K562 (cell line): Measurements from ENCODE around the gene EFNA5. TPM values are rescaled to one million over a fixed set of nuclear protein-coding genes. Genes with fewer than 3 reads are reported as not detected.

ENCODE experiments used
- ATAC-seq: fragments of 200-7000 bp; cut with Tn5 transposase; 3 replicates; pipeline ENCODE4 v1.9.1; 2020; ENCODE audit warnings: moderate library complexity
- BruUV-seq: library from RNA; stranded (reverse); fragments of 400-500 nt; replicated peaks from 2 replicates; lab custom pipeline; 2021; lab: Mats Ljungman, UMichigan
- CTCF ChIA-PET: fragments of 300-600 bp; formaldehyde crosslinking; extraction: SDS; loops from one replicate; lab custom pipeline; 2021; ENCODE audit warnings: low intra/inter-chr PET ratio; lab: Yijun Ruan, JAX
- POLR2A ChIA-PET: fragments of 300-600, 350-650 bp; sonication (Branson Sonifier 250); formaldehyde crosslinking; extraction: SDS; loops from one replicate; lab custom pipeline; 2021; ENCODE audit warnings: antibody characterized with exemption, inconsistent platforms; lab: Yijun Ruan, JAX
- DNase-seq, 4 experiments: peaks; one replicate each; pipeline versions ENCODE4 v3.0.0 to v3.0.0-alpha.2; 2011 to 2018; ENCODE audit warnings: low spot score in 3 of 4, mixed read lengths in 3 of 4; ENCODE audit errors: extremely low read depth in 1 of 4
- FAIRE-seq: peaks from 2 replicates; lab custom pipeline; 2011; peaks lifted over from hg19 to GRCh38; lab: Jason Lieb, UNC
- H2AFZ ChIP-seq: 2 replicates; pipeline ENCODE4 v1.6.0; 2011; ENCODE audit warnings: low read depth, low read length, control low read depth, inconsistent platforms
- H3K27ac ChIP-seq: fragments of 200-600 bp; 3 replicates; pipeline ENCODE4 v1.8.0; 2011; ENCODE audit warnings: low read depth, mild to moderate bottlenecking, control low read depth, inconsistent platforms, low read length, moderate library complexity, mixed read lengths; ENCODE audit errors: extremely low read depth
- H3K27me3 ChIP-seq, 2 experiments: fragments of 300-600 bp in 1 of 2; 2 replicates in 1 of 2; 3 replicates in 1 of 2; pipeline versions ENCODE4 v1.6.0 to v1.8.0; 2011; ENCODE audit warnings: inconsistent platforms in 2 of 2, low read length in 2 of 2, mild to moderate bottlenecking in 1 of 2, mixed read lengths in 1 of 2, moderate library complexity in 1 of 2; ENCODE audit not compliant: control insufficient read depth in 2 of 2, insufficient read depth in 2 of 2
- H3K36me3 ChIP-seq: fragments of 300-600 bp; 3 replicates; pipeline ENCODE4 v1.8.0; 2011; ENCODE audit warnings: mild to moderate bottlenecking, low read length, inconsistent platforms; ENCODE audit not compliant: control insufficient read depth, insufficient read depth
- H3K4me1 ChIP-seq, 2 experiments: fragments of 200-600 bp in 1 of 2; replicated peaks in 1 of 2; 2 replicates in 1 of 2; 3 replicates in 1 of 2; pipeline versions ENCODE4 v1.5.1 to v1.8.0; 2011; ENCODE audit warnings: inconsistent platforms in 2 of 2, low read length in 2 of 2, mild to moderate bottlenecking in 1 of 2, mixed read lengths in 1 of 2, moderate library complexity in 1 of 2; ENCODE audit not compliant: control insufficient read depth in 2 of 2, insufficient read depth in 2 of 2
- H3K4me2 ChIP-seq: 2 replicates; pipeline ENCODE4 v1.6.1; 2011; ENCODE audit warnings: low read length, control low read depth, inconsistent platforms, mixed read lengths; ENCODE audit not compliant: insufficient read depth
- H3K4me3 ChIP-seq: fragments of 200-600 bp; sonication (generic), shearing (Covaris generic); 2 replicates; pipeline ENCODE4 v1.5.1; 2016; ENCODE audit warnings: control low read depth, inconsistent platforms
- H3K79me2 ChIP-seq: fragments of 200-600 bp; 3 replicates; pipeline ENCODE4 v1.8.0; 2011; ENCODE audit warnings: low read length, inconsistent platforms; ENCODE audit not compliant: control insufficient read depth, insufficient read depth
- H3K9ac ChIP-seq, 2 experiments: 2 replicates each; pipeline versions ENCODE4 v1.6.0 to v1.6.1; 2011; ENCODE audit warnings: low read depth in 2 of 2, low read length in 2 of 2, control low read depth in 1 of 2, inconsistent platforms in 1 of 2, mild to moderate bottlenecking in 1 of 2, mixed read lengths in 1 of 2; ENCODE audit not compliant: insufficient read depth in 1 of 2
- H3K9me1 ChIP-seq: one replicate; pipeline ENCODE4 v1.6.0; 2011; ENCODE audit warnings: inconsistent platforms, mild to moderate bottlenecking, low read length, moderate library complexity; ENCODE audit not compliant: control insufficient read depth, insufficient read depth
- H3K9me3 ChIP-seq: replicated peaks from 2 replicates; pipeline ENCODE4 v1.5.1; 2011; ENCODE audit warnings: low read depth, low read length, inconsistent platforms; ENCODE audit not compliant: control insufficient read depth, insufficient read depth
- H4K20me1 ChIP-seq: replicated peaks from 2 replicates; pipeline ENCODE4 v1.6.1; 2011; ENCODE audit warnings: low read length, inconsistent platforms, mixed read lengths; ENCODE audit not compliant: control insufficient read depth, insufficient read depth
- ILK ChIP-seq: fragments of 450-650 bp; IDR thresholded peaks from 2 replicates; pipeline ENCODE4 v1.6.1; 2016; ENCODE audit warnings: missing genetic modification characterization, low read depth, mild to moderate bottlenecking, missing compliant biosample characterization, moderate library complexity, borderline replicate concordance
- MBD2 ChIP-seq: sonication (generic); IDR thresholded peaks from 2 replicates; pipeline ENCODE4 v1.6.1; 2016; ENCODE audit warnings: low read depth, borderline replicate concordance
- MEIS2 ChIP-seq: fragments of 450-650 bp; IDR thresholded peaks from 2 replicates; pipeline ENCODE4 v1.6.1; 2014; ENCODE audit warnings: mild to moderate bottlenecking; ENCODE audit not compliant: partially characterized antibody
- WGBS: fragments of 100-300 bp; shearing (Covaris generic); methylation state at CpG from one replicate; pipeline ENCODE4 v1.1.6; 2016; ENCODE audit warnings: low coverage, mixed read lengths; ENCODE audit not compliant: insufficient coverage; ENCODE audit errors: missing lambda C conversion rate; 5-methylcytosine and 5-hydroxymethylcytosine counted together
- in situ Hi-C: fragments of 300-500 bp; cut with MboI; formaldehyde crosslinking; loops from 4 replicates; pipeline ENCODE4 v1.15.0; 2018; ENCODE audit warnings: inconsistent platforms, mixed read lengths
- intact Hi-C: fragments of 100-400 bp; cut with micrococcal nuclease; formaldehyde crosslinking; loops from 2 replicates; pipeline ENCODE4 v1.14.2; 2022
- polyA plus RNA-seq, 8 experiments: library from polyadenylated mRNA; depleted of rRNA in 4 of 8; stranded (reverse) in 5 of 8; unstranded in 3 of 8; fragments of >200 nt; fragmentation: Nextera tagmentation in 2 of 8; fragmentation: Illumina TruSeq in 1 of 8; extraction: Ambion mirVana in 2 of 8; extraction: Trizol in 1 of 8; gene quantifications; 2 replicates each; pipeline versions ENCODE4 v1.2.1 to v1.2.3, GENCODE V29; 2011 to 2014; ENCODE audit warnings: inconsistent platforms in 1 of 8, missing spikeins in 1 of 8
- total RNA-seq, 7 experiments: library from RNA; depleted of rRNA in 6 of 7; stranded (reverse); fragments of >200 nt in 6 of 7; fragmentation: Illumina TruSeq in 2 of 7; extraction: Trizol in 2 of 7; gene quantifications; 2 replicates each; pipeline versions ENCODE4 v1.2.1 to v1.2.3, GENCODE V29; 2011 to 2021; ENCODE audit warnings: low replicate concordance in 1 of 7
- TF ChIP-seq, protein P1 (sequence below): fragments of 200-600 bp; sonication (generic); IDR thresholded peaks from one replicate; pipeline ENCODE4 v1.6.1; 2012; ENCODE audit warnings: mild to moderate bottlenecking, low read depth, low read length, inconsistent platforms
- TF ChIP-seq, protein P2 (sequence below), 2 experiments: IDR thresholded peaks; 2 replicates each; pipeline ENCODE4 v1.6.1; 2012; ENCODE audit warnings: improper control_type of control experiment in 2 of 2, low read depth in 2 of 2, low read length in 2 of 2, borderline replicate concordance in 1 of 2

Gene EFNA5
- total and polyA plus RNA-seq, 9 of the 15 experiments (the other 6 are each of a cell fraction or from before 2014, with no cell fraction given): 0.20 TPM; not detected in 8

DNA sequence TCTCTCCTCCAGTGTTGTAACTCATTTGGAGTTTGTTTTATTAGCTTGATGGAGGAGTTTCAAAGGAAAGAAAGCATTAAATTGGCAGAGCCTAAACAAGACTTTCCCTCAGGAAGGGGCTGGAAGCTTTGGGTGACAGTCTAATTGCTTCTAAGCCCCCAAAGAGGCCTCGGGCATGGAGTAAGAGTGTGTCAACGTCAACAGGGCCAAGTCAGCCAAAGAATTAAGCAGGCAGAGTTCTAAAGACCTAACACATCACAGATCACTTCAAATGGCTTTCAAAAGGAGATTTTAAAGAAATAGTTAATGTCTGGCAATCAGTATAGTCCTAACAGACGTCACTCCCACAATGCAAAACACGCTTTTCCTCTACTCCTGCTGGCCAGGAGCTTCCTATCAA is 234.5 kb downstream of the EFNA5 start:
- BruUV-seq: no TSS peak
- ATAC-seq (no peak), FAIRE-seq (no peak), DNase-seq (no peak)
- H2AFZ ChIP-seq: no peak overlapping the region
- H3K4me2 ChIP-seq: no peak overlapping the region
- no peaks in the 10 kb centered on the region for H3K9me1 ChIP-seq
- H3K36me3 ChIP-seq: no peaks in the 10 kb centered on the region
- H3K9me3 ChIP-seq: no peaks in the 10 kb centered on the region
- no peak overlapping the region for H3K4me3 ChIP-seq
- ChIA-PET POLR2A (no interaction called here), CTCF (no interaction called here)
- no peak overlapping the region for H3K9ac ChIP-seq
- no peaks in the 10 kb centered on the region for H4K20me1 ChIP-seq
- H3K27ac ChIP-seq: no peak overlapping the region
- 0% methylated on average over 4 of the region's 4 CpGs for WGBS
- in situ Hi-C loops: no loop called here
- H3K27me3 ChIP-seq: no peaks in the 10 kb centered on the region
- intact Hi-C loops: no loop called here
- no peaks in the 10 kb centered on the region for H3K79me2 ChIP-seq
- no peaks in the 10 kb centered on the region for H3K4me1 ChIP-seq
- TF ChIP-seq, protein P1, sequence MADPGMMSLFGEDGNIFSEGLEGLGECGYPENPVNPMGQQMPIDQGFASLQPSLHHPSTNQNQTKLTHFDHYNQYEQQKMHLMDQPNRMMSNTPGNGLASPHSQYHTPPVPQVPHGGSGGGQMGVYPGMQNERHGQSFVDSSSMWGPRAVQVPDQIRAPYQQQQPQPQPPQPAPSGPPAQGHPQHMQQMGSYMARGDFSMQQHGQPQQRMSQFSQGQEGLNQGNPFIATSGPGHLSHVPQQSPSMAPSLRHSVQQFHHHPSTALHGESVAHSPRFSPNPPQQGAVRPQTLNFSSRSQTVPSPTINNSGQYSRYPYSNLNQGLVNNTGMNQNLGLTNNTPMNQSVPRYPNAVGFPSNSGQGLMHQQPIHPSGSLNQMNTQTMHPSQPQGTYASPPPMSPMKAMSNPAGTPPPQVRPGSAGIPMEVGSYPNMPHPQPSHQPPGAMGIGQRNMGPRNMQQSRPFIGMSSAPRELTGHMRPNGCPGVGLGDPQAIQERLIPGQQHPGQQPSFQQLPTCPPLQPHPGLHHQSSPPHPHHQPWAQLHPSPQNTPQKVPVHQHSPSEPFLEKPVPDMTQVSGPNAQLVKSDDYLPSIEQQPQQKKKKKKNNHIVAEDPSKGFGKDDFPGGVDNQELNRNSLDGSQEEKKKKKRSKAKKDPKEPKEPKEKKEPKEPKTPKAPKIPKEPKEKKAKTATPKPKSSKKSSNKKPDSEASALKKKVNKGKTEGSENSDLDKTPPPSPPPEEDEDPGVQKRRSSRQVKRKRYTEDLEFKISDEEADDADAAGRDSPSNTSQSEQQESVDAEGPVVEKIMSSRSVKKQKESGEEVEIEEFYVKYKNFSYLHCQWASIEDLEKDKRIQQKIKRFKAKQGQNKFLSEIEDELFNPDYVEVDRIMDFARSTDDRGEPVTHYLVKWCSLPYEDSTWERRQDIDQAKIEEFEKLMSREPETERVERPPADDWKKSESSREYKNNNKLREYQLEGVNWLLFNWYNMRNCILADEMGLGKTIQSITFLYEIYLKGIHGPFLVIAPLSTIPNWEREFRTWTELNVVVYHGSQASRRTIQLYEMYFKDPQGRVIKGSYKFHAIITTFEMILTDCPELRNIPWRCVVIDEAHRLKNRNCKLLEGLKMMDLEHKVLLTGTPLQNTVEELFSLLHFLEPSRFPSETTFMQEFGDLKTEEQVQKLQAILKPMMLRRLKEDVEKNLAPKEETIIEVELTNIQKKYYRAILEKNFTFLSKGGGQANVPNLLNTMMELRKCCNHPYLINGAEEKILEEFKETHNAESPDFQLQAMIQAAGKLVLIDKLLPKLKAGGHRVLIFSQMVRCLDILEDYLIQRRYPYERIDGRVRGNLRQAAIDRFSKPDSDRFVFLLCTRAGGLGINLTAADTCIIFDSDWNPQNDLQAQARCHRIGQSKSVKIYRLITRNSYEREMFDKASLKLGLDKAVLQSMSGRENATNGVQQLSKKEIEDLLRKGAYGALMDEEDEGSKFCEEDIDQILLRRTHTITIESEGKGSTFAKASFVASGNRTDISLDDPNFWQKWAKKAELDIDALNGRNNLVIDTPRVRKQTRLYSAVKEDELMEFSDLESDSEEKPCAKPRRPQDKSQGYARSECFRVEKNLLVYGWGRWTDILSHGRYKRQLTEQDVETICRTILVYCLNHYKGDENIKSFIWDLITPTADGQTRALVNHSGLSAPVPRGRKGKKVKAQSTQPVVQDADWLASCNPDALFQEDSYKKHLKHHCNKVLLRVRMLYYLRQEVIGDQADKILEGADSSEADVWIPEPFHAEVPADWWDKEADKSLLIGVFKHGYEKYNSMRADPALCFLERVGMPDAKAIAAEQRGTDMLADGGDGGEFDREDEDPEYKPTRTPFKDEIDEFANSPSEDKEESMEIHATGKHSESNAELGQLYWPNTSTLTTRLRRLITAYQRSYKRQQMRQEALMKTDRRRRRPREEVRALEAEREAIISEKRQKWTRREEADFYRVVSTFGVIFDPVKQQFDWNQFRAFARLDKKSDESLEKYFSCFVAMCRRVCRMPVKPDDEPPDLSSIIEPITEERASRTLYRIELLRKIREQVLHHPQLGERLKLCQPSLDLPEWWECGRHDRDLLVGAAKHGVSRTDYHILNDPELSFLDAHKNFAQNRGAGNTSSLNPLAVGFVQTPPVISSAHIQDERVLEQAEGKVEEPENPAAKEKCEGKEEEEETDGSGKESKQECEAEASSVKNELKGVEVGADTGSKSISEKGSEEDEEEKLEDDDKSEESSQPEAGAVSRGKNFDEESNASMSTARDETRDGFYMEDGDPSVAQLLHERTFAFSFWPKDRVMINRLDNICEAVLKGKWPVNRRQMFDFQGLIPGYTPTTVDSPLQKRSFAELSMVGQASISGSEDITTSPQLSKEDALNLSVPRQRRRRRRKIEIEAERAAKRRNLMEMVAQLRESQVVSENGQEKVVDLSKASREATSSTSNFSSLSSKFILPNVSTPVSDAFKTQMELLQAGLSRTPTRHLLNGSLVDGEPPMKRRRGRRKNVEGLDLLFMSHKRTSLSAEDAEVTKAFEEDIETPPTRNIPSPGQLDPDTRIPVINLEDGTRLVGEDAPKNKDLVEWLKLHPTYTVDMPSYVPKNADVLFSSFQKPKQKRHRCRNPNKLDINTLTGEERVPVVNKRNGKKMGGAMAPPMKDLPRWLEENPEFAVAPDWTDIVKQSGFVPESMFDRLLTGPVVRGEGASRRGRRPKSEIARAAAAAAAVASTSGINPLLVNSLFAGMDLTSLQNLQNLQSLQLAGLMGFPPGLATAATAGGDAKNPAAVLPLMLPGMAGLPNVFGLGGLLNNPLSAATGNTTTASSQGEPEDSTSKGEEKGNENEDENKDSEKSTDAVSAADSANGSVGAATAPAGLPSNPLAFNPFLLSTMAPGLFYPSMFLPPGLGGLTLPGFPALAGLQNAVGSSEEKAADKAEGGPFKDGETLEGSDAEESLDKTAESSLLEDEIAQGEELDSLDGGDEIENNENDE: no peak
- TF ChIP-seq, protein P2, sequence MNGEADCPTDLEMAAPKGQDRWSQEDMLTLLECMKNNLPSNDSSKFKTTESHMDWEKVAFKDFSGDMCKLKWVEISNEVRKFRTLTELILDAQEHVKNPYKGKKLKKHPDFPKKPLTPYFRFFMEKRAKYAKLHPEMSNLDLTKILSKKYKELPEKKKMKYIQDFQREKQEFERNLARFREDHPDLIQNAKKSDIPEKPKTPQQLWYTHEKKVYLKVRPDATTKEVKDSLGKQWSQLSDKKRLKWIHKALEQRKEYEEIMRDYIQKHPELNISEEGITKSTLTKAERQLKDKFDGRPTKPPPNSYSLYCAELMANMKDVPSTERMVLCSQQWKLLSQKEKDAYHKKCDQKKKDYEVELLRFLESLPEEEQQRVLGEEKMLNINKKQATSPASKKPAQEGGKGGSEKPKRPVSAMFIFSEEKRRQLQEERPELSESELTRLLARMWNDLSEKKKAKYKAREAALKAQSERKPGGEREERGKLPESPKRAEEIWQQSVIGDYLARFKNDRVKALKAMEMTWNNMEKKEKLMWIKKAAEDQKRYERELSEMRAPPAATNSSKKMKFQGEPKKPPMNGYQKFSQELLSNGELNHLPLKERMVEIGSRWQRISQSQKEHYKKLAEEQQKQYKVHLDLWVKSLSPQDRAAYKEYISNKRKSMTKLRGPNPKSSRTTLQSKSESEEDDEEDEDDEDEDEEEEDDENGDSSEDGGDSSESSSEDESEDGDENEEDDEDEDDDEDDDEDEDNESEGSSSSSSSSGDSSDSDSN (IDR thresholded peaks at IDR 0.05; ENCODE audit: borderline replicate concordance in 1 of 2, low read depth in 2 of 2, low read length in 2 of 2): no peak
- TF ChIP-seq ILK (tag): no peak
- TF ChIP-seq MBD2: no peak
- TF ChIP-seq MEIS2: no peak
